Epithelial cell of proximal tubule (primary cell): ENCODE results near the gene SRBD1. TPM values are rescaled to one million over a fixed set of nuclear protein-coding genes. Genes with fewer than 3 reads are reported as not detected.

Experiments
- DNase-seq: peaks from one replicate; pipeline ENCODE4 v3.0.0-alpha.2; 2011; ENCODE audit warnings: low read depth
- H3K4me3 ChIP-seq: 2 replicates; pipeline ENCODE4 v1.5.1; 2011; ENCODE audit warnings: low read depth, mild to moderate bottlenecking, low read length
- total RNA-seq: library from RNA; depleted of rRNA; stranded (reverse); fragments of >200 nt; gene quantifications from 2 replicates; pipeline ENCODE4 v1.2.3, GENCODE V29; 2015
- TF ChIP-seq, protein P1 (sequence below): conservative IDR thresholded peaks from 2 replicates; pipeline ENCODE4 v1.5.1; 2012; ENCODE audit warnings: low read depth, mild to moderate bottlenecking, low read length

SRBD1 gene
- total RNA-seq, 1 donor from 2014 or later, result 8.1 TPM

DNA sequence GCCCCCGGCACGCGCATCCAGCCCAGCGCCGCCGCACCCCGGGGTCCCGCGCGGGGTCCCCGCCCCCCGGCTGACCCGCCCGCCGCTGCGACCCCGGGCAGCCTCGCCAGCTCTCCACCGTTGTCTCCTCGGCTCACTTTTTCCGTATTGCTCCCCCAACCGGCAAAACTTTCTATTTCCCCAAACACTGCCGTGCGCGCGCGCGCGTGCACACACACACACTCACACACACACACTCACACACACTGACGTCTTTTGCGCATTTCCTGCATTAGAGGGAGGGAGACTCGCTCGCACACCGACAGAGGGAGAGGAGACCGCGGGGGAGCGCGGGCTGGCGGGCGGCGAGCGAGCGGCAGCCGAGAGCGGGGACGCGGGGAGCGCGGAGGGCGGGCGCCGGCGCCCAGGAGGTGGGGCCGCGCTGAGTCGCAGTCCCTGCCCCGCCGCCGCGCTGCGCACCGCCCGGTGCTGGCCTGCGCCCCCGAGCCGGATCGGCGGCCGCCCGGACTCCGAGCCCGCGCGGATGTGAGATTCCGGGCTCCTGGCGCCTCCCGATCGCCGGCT is 39.9 kb upstream of the SRBD1 start:
- DNase-seq, result peak; percentile 48
- TF ChIP-seq, protein P1, sequence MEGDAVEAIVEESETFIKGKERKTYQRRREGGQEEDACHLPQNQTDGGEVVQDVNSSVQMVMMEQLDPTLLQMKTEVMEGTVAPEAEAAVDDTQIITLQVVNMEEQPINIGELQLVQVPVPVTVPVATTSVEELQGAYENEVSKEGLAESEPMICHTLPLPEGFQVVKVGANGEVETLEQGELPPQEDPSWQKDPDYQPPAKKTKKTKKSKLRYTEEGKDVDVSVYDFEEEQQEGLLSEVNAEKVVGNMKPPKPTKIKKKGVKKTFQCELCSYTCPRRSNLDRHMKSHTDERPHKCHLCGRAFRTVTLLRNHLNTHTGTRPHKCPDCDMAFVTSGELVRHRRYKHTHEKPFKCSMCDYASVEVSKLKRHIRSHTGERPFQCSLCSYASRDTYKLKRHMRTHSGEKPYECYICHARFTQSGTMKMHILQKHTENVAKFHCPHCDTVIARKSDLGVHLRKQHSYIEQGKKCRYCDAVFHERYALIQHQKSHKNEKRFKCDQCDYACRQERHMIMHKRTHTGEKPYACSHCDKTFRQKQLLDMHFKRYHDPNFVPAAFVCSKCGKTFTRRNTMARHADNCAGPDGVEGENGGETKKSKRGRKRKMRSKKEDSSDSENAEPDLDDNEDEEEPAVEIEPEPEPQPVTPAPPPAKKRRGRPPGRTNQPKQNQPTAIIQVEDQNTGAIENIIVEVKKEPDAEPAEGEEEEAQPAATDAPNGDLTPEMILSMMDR, result peak; percentile 43
- peak overlapping the region; percentile 92 for H3K4me3 ChIP-seq

GRCh38 chr2:45649858-45650811 is 39.1 kb upstream of the SRBD1 start:
- TF ChIP-seq, protein P1, result no peak
- H3K4me3 ChIP-seq, result peak overlapping the region; percentile 92
- no peak for DNase-seq

GRCh38 chr2:45649462-45649857 is 38.4 kb upstream of the SRBD1 start:
- TF ChIP-seq, protein P1, result peak; percentile 11
- peak overlapping the region; percentile 92 for H3K4me3 ChIP-seq
- no peak for DNase-seq

DNA sequence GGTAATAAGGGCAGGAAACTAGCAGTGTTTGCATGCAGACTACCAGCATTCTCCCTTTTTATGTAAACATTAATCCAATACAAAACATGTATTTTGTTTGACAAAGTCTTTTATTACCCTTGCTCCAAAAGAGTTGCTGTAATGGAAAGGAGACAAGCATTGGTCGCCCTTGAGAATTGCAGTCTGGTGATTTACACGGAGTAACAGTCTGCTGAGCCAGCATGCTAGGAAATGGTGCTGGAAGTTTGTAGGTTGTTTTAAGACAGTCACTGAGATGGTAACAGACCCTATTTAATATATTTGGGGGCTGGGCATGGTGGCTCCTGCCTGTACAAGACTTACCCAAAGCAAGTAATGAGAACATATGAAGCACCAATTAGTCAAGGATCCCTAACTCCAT is 37.6 kb upstream of the SRBD1 start:
- TF ChIP-seq, protein P1, result no peak
- no peak overlapping the region for H3K4me3 ChIP-seq
- no peak for DNase-seq

DNA sequence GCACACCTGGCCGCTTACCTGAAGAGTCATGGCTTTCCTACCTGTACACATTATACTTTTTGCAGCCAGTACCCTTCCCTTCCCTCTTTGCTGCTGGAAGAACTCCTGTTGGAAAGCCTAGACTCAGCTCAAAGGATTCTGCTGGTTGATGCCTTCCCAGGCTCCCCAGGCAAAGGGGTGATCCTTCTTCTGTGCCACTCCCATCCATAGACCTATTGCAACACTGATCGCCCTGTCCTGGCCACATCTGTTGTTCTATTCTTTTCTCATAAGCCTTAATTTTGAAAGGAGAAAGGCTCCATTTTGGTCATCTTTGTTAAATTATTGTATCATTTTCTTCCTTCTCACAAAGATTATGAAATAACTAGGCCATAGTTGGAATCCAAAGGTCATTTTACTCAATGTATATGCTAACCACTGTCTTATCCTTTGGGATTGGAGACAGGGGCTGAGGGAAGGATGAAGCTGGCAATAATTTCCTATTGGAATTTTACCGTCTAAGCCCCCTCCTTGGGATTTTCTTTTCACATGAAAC is 37.0 kb upstream of the SRBD1 start:
- no peak overlapping the region for H3K4me3 ChIP-seq
- no peak for DNase-seq
- TF ChIP-seq, protein P1, result no peak

GRCh38 chr2:45647356-45647755 is 36.3 kb upstream of the SRBD1 start:
- H3K4me3 ChIP-seq, result no peak overlapping the region
- no peak for DNase-seq
- TF ChIP-seq, protein P1, result no peak
